Epithelial cell of proximal tubule (primary cell): ENCODE measurements around the gene DCHS2. TPM values are rescaled to one million over a fixed set of nuclear protein-coding genes. Genes with fewer than 3 reads are reported as not detected.

ENCODE experiments used
- DNase-seq: peaks from one replicate; pipeline ENCODE4 v3.0.0-alpha.2; 2011; ENCODE audit warnings: low read depth
- H3K4me3 ChIP-seq: 2 replicates; pipeline ENCODE4 v1.5.1; 2011; ENCODE audit warnings: low read depth, mild to moderate bottlenecking, low read length
- CTCF ChIP-seq: conservative IDR thresholded peaks from 2 replicates; pipeline ENCODE4 v1.5.1; 2012; ENCODE audit warnings: low read depth, mild to moderate bottlenecking, low read length
- total RNA-seq: library from RNA; depleted of rRNA; stranded (reverse); fragments of >200 nt; gene quantifications from 2 replicates; pipeline ENCODE4 v1.2.3, GENCODE V29; 2015

Gene DCHS2
- total RNA-seq, 1 donor from 2014 or later = 0.12 TPM

DNA sequence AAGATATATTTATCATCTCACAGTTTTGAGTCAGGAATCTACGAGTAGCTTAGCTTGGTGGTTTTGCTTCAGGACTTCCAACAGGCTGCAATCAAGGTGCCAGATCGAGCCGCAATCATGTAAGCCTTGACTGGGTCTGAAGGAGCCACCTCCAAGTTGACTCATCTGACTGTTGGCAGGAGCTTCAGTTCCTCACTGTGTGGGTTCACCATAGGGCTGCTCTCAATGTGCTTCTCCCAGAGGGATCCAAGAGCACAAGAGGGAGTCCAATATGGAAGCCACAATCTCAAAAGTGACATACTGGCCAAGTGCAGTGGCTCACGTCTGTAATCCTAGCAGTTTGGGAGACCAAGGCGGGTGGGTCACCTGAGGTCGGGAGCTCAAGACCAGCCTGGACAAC lies 26.5 kb downstream of the DCHS2 start:
- TF ChIP-seq CTCF = no peak
- no peak for DNase-seq
- no peak overlapping the region for H3K4me3 ChIP-seq

DNA sequence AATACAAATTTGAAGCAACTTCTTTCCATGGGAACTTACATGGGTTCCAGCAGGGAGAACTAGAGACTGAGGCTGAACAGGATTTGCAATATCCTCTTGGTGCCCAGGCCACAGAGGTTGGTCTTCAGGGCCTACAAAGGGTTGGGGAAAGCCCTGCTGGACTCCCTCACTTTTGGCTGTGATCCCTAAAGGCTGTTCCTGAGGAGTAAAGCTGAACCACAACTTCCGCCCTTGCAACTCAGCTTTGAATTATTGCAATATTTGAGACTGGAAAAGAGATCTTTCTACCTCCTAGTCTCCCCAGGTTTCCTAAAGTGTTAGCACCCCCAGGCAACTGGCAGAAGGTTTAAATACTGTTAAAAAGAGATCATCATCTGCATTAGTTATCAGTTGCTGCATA lies 26.9 kb downstream of the DCHS2 start:
- H3K4me3 ChIP-seq = no peak overlapping the region
- no peak for DNase-seq
- no peak for TF ChIP-seq CTCF

DNA sequence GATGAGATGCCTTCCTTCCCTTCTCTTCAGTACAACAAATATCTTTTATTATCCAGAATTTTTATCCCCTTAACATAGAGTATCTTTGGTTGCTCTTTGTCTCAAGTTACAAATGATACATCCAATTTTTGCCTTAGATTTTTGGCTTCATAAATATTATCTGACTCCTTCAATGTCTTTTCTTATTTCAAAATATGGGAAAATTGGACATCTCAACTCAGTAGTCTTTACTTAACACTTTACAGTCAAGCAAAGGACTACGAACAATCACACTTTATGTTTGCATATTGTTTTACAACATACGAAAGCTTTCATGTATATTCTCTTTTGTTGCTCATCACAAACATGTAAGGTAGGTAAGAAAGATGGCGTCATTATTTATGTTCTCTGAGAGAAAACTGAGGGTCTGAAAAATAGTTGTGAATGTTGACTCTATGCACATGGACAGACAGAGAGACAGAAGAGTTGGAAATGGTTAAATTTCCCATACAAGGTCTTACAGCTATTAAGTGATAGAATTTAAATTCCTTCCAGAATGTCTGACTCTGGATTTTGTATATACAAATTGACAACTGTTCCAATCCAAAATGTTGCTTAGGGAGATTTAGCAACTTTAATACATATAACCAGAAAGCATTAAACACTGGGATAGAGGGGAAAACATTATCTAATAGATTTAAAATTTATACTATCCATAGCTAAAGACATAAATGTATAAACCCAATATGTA lies 29.4 kb downstream of the DCHS2 start:
- no peak for TF ChIP-seq CTCF

DNA sequence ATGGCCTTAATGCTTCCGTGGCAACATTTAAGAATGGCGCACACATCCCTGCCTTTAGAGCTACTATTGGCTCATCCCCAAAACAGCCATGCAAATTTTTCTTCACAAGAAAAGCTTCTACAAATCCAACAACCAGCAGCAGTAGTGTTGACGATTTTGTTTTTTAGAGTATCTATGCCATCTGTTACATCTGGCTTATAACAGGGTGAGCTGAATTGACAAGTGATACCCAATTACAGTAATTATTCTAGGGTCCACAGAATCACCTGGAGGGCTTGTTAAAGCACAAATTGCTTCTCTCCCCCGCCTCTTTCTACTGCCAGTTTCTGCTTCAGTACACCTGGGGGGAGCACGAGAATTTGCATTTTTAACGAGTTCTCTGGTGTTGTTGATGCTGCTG lies 34.1 kb downstream of the DCHS2 start:
- DNase-seq = no peak
- no peak overlapping the region for H3K4me3 ChIP-seq

More for the DNA sequence above, 29.4 kb downstream of the DCHS2 start:
- no peak overlapping the region for H3K4me3 ChIP-seq
- DNase-seq = no peak

DNA sequence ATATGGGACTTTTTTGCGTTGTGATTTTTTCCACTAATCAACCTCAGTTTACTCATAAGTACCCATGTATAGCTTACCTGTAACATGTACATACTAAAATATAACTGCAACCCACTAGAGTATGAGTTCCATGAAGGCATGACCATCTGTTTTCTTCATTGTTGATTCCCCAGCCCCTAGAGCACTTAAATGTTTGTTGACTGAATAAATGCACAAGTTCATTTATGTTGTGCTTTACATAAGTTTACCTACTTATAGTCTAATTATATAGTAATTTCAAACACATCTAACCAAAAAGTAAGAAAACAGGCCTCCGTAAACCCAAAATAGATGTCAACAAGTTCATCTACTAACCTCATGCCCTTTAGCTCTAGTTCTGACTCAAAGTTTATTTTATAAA lies 34.7 kb downstream of the DCHS2 start:
- no peak for TF ChIP-seq CTCF
- DNase-seq = no peak
- H3K4me3 ChIP-seq = no peak overlapping the region

More for the DNA sequence above, 34.1 kb downstream of the DCHS2 start:
- TF ChIP-seq CTCF = no peak

- no peak overlapping the region for H3K4me3 ChIP-seq
- TF ChIP-seq CTCF = no peak
- DNase-seq = no peak
Measured at GRCh38 chr4:154456240-154456639, 35.4 kb downstream of the DCHS2 start.

DNA sequence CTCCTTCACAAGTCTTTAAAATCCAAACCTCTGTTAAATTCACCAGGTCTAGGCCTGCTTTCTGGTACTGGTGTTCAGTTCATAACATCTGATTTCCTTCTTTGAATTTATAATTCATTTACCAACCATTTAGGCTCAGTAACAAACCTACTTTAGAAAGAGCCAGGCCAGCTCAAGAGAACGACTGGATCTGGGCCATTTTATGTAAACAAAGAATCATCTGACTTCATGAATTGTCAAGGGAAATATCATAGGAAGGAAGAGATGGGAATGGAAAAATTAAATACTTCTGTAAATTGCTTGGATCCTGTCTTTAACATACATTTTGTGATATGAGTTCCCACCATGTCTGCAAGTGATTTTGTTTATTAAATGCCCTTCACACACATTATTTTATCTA lies 36.5 kb downstream of the DCHS2 start:
- no peak for DNase-seq
- no peak for TF ChIP-seq CTCF
- no peak overlapping the region for H3K4me3 ChIP-seq
